Lower lobe of right lung (tissue), 2 donors: ENCODE results near the gene CDS1. TPM values are rescaled to one million over a fixed set of nuclear protein-coding genes. Genes with fewer than 3 reads are reported as not detected.
"Not testable (repeated sequence)": the region's sequence is repeated elsewhere in the genome, so short reads cannot be mapped to it uniquely, and the experiment has no call there.

ENCODE experiments used
- ATAC-seq, 2 donors: fragments of 200-7000 bp; cut with Tn5 transposase; one replicate each; pipeline ENCODE4 v1.9.1; 2020 to 2022; ENCODE audit warnings: mild to moderate bottlenecking in 2 of 2, moderate library complexity in 2 of 2
- DNase-seq: peaks from one replicate; pipeline ENCODE4 v3.0.0-alpha.2; 2020
- H3K27ac ChIP-seq: fragments of 200-600 bp; one replicate; pipeline ENCODE4 v1.8.0; 2022
- H3K27me3 ChIP-seq: fragments of 200-600 bp; one replicate; pipeline ENCODE4 v1.8.0; 2022; ENCODE audit warnings: low read depth
- H3K36me3 ChIP-seq: fragments of 200-600 bp; one replicate; pipeline ENCODE4 v1.8.0; 2022; ENCODE audit warnings: mild to moderate bottlenecking
- H3K4me1 ChIP-seq: fragments of 200-600 bp; one replicate; pipeline ENCODE4 v1.8.0; 2022
- H3K4me3 ChIP-seq: fragments of 200-600 bp; one replicate; pipeline ENCODE4 v1.8.0; 2022; ENCODE audit warnings: mild to moderate bottlenecking
- H3K9me3 ChIP-seq: fragments of 200-600 bp; one replicate; pipeline ENCODE4 v1.8.0; 2022
- CTCF ChIP-seq: fragments of 200-600 bp; IDR thresholded peaks from one replicate; pipeline ENCODE4 v1.8.0; 2022; ENCODE audit warnings: antibody characterized with exemption, mild to moderate bottlenecking
- intact Hi-C: fragments of 100-400 bp; cut with DNase I; formaldehyde crosslinking; loops from one replicate; pipeline ENCODE4 v1.11.0; 2022
- total RNA-seq: library from RNA; stranded (reverse); fragmentation: NEBNext Ultra II Directional; extraction: Animal tissue kit (Norgen Biotek cat#: 25700); gene quantifications from one replicate; pipeline ENCODE4 v1.2.1, GENCODE V29; 2021
- donor health status: DM: no; HTN: yes; CAD: no; lungs with severe emphysema.

CDS1 gene
- total RNA-seq, 1 donor from 2014 or later, result 24.4 TPM

GRCh38 chr4:84661191-84661939 is 78.4 kb downstream of the CDS1 start:
- intact Hi-C loops, result no loop called here
- H3K4me3 ChIP-seq, result no peak overlapping the region
- no peaks in the 10 kb centered on the region for H3K36me3 ChIP-seq
- H3K9me3 ChIP-seq, result peaks cover 3% of the 10 kb centered on the region
- DNase-seq (no peak), ATAC-seq (no peak)
- no peak overlapping the region for H3K27ac ChIP-seq
- no peak for TF ChIP-seq CTCF
- no peaks in the 10 kb centered on the region for H3K27me3 ChIP-seq
- H3K4me1 ChIP-seq, result no peaks in the 10 kb centered on the region

GRCh38 chr4:84664767-84665166 is 81.8 kb downstream of the CDS1 start:
- H3K27ac ChIP-seq, intact Hi-C loops, H3K9me3 ChIP-seq, ATAC-seq, H3K4me3 ChIP-seq, H3K4me1 ChIP-seq, DNase-seq, H3K27me3 ChIP-seq: not testable (repeated sequence)
- H3K36me3 ChIP-seq, result peaks cover 20% of the 10 kb centered on the region

GRCh38 chr4:84666439-84666838 is 83.5 kb downstream of the CDS1 start:
- no peak overlapping the region for H3K4me3 ChIP-seq
- no peak for TF ChIP-seq CTCF
- intact Hi-C loops, result no loop called here
- no peaks in the 10 kb centered on the region for H3K9me3 ChIP-seq
- no peak overlapping the region for H3K27ac ChIP-seq
- no peak for ATAC-seq
- peaks cover 37% of the 10 kb centered on the region for H3K36me3 ChIP-seq
- DNase-seq, result no peak
- H3K4me1 ChIP-seq, result no peaks in the 10 kb centered on the region
- H3K27me3 ChIP-seq, result no peaks in the 10 kb centered on the region

- H3K4me1 ChIP-seq, result no peaks in the 10 kb centered on the region
- intact Hi-C loops, result no loop called here
- H3K36me3 ChIP-seq, result peaks cover 64% of the 10 kb centered on the region
- ATAC-seq, result no peak
- no peak for TF ChIP-seq CTCF
- no peaks in the 10 kb centered on the region for H3K27me3 ChIP-seq
- DNase-seq, result no peak
- no peak overlapping the region for H3K27ac ChIP-seq
- no peak overlapping the region for H3K4me3 ChIP-seq
- no peaks in the 10 kb centered on the region for H3K9me3 ChIP-seq
Measured at GRCh38 chr4:84669201-84669600, 86.3 kb downstream of the CDS1 start.

- Histone ChIP-seq H3K9me3 (no peaks in the 10 kb centered on the region), H3K36me3 (peaks cover 89% of the 10 kb centered on the region), H3K4me3 (no peak overlapping the region), H3K27me3 (no peaks in the 10 kb centered on the region), H3K4me1 (no peaks in the 10 kb centered on the region), H3K27ac (no peak overlapping the region)
- TF ChIP-seq CTCF, result no peak
- intact Hi-C loops, result no loop called here
- ATAC-seq (no peak), DNase-seq (no peak)
Measured at GRCh38 chr4:84672177-84672576, 89.2 kb downstream of the CDS1 start.

- Histone ChIP-seq H3K27me3 (no peaks in the 10 kb centered on the region), H3K4me1 (no peaks in the 10 kb centered on the region), H3K36me3 (peaks cover 94% of the 10 kb centered on the region), H3K9me3 (no peaks in the 10 kb centered on the region), H3K27ac (no peak overlapping the region), H3K4me3 (no peak overlapping the region)
- peak in 1 of 2 donors; percentile 45 for ATAC-seq
- intact Hi-C loops, result no loop called here
- TF ChIP-seq CTCF, result no peak
- DNase-seq, result no peak
Measured at GRCh38 chr4:84673475-84674240, 90.7 kb downstream of the CDS1 start.
